GM12875 (cell line): ENCODE data around the gene GRAMD1C.

Experiments
- H3K4me3 ChIP-seq: one replicate; pipeline ENCODE4 v1.5.1; 2011; ENCODE audit warnings: low read depth, low read length, control low read depth
- TF ChIP-seq, protein P1 (sequence below): IDR thresholded peaks from 2 replicates; pipeline ENCODE4 v1.5.1; 2011; ENCODE audit warnings: low read depth, mild to moderate bottlenecking, control low read depth, inconsistent platforms, low read length, moderate library complexity, borderline replicate concordance; ENCODE audit not compliant: insufficient read depth

The GRAMD1C gene

DNA sequence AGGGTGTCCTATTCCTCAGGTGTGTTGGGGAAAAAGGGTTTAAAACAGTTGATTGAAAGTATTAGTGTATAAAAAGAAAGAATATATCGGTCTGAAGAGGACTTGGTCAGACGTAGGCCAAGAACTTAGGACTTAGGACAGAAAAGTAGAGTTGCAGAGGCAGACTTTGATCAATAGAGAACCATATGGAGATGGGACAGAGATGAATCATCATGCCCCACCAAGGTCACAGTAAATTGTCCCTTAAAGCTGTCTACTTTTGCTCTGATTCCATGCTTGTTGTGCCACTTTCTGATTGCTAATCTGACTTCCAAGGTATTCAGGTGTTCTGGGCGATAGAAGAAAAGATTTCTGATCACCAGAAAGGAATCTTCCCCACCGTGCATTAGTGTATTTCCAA lies 56.3 kb downstream of the GRAMD1C start:
- no peak overlapping the region for H3K4me3 ChIP-seq
- TF ChIP-seq, protein P1, sequence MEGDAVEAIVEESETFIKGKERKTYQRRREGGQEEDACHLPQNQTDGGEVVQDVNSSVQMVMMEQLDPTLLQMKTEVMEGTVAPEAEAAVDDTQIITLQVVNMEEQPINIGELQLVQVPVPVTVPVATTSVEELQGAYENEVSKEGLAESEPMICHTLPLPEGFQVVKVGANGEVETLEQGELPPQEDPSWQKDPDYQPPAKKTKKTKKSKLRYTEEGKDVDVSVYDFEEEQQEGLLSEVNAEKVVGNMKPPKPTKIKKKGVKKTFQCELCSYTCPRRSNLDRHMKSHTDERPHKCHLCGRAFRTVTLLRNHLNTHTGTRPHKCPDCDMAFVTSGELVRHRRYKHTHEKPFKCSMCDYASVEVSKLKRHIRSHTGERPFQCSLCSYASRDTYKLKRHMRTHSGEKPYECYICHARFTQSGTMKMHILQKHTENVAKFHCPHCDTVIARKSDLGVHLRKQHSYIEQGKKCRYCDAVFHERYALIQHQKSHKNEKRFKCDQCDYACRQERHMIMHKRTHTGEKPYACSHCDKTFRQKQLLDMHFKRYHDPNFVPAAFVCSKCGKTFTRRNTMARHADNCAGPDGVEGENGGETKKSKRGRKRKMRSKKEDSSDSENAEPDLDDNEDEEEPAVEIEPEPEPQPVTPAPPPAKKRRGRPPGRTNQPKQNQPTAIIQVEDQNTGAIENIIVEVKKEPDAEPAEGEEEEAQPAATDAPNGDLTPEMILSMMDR = no peak

DNA sequence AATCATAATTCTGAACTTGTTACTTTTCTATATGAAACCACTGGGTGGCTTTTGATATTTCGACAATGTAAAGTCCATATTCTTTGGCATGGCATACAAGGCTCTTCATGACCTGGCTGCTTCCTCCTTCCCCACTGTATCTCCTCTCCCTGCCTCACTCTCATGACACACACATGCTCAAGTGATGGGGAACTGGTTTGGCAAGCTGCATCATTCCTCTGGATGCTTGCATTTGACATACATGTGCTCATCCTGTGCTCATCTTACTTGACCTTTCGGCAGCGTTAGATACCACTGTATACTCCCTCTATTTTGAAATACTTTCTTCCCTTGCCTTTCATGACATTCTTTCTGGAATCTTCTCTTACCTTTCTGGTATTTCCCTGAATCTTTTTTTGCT lies 57.4 kb downstream of the GRAMD1C start:
- TF ChIP-seq, protein P1 = no peak
- H3K4me3 ChIP-seq = no peak overlapping the region

DNA sequence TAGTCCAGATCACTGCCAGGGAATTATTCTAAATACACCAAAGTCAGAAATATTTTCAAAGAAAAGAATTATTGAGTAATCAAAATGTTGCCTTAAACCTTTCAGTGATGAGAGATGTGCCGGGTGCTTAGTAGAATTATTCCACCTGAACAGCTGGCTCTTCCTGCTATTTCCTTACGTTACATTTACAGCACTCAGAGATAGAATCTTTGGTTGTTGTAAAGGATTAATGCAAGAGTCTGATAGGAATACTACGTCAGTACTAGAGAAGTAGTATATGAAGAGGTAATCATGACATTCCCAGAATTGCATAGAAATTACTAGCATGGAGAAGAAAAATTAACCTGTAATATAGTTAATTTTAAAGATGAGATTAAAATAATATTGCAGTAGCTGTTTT lies 58.3 kb downstream of the GRAMD1C start:
- H3K4me3 ChIP-seq = no peak overlapping the region
- TF ChIP-seq, protein P1 = no peak

DNA sequence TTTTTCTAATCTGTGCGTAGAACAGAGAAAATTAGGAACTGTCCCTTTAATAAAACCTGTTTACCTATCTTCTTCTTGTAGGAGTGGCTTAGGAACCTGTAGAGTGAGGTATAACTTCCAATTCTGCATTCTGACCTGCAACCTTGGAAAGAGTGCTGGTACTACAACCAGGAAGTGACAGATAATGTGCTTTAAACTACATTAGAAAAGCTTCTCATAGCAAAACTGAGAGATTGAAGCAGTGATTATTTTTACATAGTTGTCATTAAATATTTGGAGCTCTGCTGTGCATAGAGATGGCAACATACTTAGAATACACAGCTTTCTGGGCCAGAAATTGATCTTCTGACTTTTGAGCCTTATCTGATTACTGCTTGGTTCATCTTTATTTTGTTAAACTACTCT lies 58.8 kb downstream of the GRAMD1C start:
- TF ChIP-seq, protein P1 = no peak
- H3K4me3 ChIP-seq = no peak overlapping the region

DNA sequence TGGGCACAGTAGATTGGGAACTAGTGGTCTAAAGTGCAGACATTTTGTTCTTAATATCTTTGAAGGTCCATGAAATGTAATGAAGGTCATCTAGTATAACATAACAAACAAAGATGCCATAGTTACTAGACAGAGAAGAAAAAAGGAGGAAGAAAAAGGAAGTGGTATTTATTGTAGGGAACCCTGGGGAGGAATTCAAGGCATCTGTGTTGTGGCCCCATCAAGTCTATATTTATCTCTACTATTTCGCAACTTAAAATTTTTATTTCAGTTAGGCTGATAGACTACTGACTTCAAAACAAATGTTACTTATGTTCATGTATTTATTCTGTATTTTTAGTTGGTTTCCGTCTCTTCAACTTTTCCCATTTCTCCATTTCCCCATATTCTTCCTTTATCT lies 60.3 kb downstream of the GRAMD1C start:
- no peak overlapping the region for H3K4me3 ChIP-seq
- TF ChIP-seq, protein P1 = no peak

DNA sequence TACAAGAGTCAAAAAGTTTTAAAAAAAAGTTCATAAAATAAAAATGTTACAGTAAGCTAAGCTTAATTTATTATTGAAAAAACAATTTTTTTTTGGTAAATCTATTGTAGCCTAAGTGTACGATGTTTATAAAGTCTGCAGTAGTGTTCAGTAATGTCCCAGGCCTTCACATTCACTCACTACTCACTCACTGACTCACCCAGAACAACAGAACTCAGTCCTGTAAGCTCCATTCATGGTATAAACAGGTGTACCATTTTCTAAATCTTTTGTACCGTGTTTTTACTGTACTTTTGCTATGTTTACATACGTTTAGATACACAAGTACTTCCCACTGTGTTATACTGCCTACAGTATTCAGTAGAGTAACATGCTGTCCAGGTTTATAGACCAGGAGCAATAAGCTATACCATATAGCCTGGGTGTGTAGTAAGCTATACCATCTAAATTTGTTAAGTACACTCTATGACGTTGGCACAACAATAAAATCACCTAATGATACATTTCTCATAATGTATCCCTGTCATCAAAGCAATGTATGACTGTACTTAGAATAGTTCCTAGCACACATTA lies 68.1 kb downstream of the GRAMD1C start:
- H3K4me3 ChIP-seq = no peak overlapping the region
- TF ChIP-seq, protein P1 = no peak

DNA sequence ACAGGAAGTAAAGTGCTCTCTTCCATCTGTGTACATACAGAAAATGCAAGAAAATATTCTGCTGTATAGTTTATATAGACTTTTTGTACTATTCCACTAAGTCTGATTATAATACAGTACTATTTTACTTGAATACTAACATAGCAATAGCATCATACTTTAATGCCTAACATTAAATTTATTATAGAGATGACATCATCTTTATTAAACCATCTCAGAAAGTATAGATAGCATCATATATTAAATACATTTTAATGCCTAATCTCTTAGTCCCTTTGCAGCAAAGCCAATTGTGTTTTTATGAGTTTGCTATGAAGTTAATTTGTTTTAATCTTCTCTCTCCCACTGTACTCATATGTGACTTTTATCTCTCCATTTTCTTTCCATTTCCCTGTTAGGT lies 69.5 kb downstream of the GRAMD1C start:
- no peak overlapping the region for H3K4me3 ChIP-seq
- TF ChIP-seq, protein P1 = no peak
